Measurements from ENCODE around the gene SLC4A1AP.

GRCh38 chr2:27716301-27717069 lies 52.8 kb downstream of the SLC4A1AP start:
- TF ChIP-seq POLR2A (IDR thresholded peaks at IDR 0.05) (no peak), CTCF (IDR thresholded peaks at IDR 0.05) (no peak), EP300 (IDR thresholded peaks at IDR 0.05; ENCODE audit: low read depth) (no peak)

All from transverse colon (tissue), 3 donors.